ENCODE measurements around the gene HS6ST2. TPM values are rescaled to one million over a fixed set of nuclear protein-coding genes. Genes with fewer than 3 reads are reported as not detected.

The HS6ST2 gene
- polyA plus RNA-seq, 1 donor (not counting 4 experiments of a cell fraction or from before 2014, with no cell fraction given): 0.43 TPM

DNA sequence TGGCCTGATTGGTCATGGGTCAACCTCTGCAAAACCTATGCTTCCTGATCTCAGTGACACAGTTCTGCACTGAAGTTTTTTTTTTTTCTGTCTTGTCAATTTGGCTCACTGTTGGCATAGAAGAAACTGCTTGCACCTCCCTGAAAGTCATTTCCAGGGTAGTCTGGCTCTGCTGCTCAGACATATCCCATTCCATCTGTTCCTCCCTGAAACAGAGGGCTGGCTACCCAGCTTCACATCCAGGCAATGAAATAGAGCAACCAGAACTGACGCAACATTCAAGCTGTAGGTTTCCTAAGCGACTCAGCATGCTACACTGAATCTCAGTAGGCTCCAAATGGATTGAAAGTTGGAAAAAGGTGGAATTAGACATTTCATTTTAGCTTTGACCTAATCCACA is 292.8 kb downstream of the HS6ST2 start:
- no peak for FAIRE-seq
- H3K9ac ChIP-seq (ENCODE audit: control insufficient read depth, extremely low read depth, insufficient read depth, low read length): no peak overlapping the region
- no peak overlapping the region for H3K4me3 ChIP-seq (ENCODE audit: control insufficient read depth in 2 of 3, extremely low read depth in 1 of 3, insufficient read depth in 2 of 3, low read depth in 1 of 3, low read length in 3 of 3)
- dilution Hi-C loops (cut with MboI; ENCODE audit: extremely low pct_ligation_motif_present, low sequenced_read_pairs): no loop called here
- H3K4me1 ChIP-seq (ENCODE audit: control insufficient read depth, extremely low read depth, insufficient read depth, low read length): no peaks in the 10 kb centered on the region
- no peaks in the 10 kb centered on the region for H4K20me1 ChIP-seq (ENCODE audit: control insufficient read depth, extremely low read depth, insufficient read depth, low read length)
- H2AFZ ChIP-seq (ENCODE audit: control insufficient read depth, low read length): no peak overlapping the region
- H3K27ac ChIP-seq (ENCODE audit: control insufficient read depth, insufficient read depth, low read length): no peak overlapping the region
- H3K9me1 ChIP-seq (ENCODE audit: control insufficient read depth, extremely low read depth, insufficient read depth, low read length): no peaks in the 10 kb centered on the region
- H3K79me2 ChIP-seq (ENCODE audit: control insufficient read depth, insufficient read depth, low read length): no peaks in the 10 kb centered on the region
- TF ChIP-seq, protein P1, sequence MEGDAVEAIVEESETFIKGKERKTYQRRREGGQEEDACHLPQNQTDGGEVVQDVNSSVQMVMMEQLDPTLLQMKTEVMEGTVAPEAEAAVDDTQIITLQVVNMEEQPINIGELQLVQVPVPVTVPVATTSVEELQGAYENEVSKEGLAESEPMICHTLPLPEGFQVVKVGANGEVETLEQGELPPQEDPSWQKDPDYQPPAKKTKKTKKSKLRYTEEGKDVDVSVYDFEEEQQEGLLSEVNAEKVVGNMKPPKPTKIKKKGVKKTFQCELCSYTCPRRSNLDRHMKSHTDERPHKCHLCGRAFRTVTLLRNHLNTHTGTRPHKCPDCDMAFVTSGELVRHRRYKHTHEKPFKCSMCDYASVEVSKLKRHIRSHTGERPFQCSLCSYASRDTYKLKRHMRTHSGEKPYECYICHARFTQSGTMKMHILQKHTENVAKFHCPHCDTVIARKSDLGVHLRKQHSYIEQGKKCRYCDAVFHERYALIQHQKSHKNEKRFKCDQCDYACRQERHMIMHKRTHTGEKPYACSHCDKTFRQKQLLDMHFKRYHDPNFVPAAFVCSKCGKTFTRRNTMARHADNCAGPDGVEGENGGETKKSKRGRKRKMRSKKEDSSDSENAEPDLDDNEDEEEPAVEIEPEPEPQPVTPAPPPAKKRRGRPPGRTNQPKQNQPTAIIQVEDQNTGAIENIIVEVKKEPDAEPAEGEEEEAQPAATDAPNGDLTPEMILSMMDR (optimal IDR thresholded peaks at IDR 0.05 in 1 of 3, IDR thresholded peaks at IDR 0.05 in 1 of 3, conservative IDR thresholded peaks at IDR 0.05 in 1 of 3; ENCODE audit: extremely low read depth in 1 of 3, insufficient read depth in 2 of 3, low read length in 3 of 3): no peak
- no peak for TF ChIP-seq EZH2 (IDR thresholded peaks at IDR 0.05; ENCODE audit: low read length)
- no peak overlapping the region for H3K4me2 ChIP-seq (ENCODE audit: control insufficient read depth, extremely low read depth, insufficient read depth, low read depth, low read length)
- no peaks in the 10 kb centered on the region for H3K36me3 ChIP-seq (ENCODE audit: control insufficient read depth in 2 of 2, extremely low read depth in 1 of 2, insufficient read depth in 2 of 2, low read length in 2 of 2)
- no peaks in the 10 kb centered on the region for H3K27me3 ChIP-seq (ENCODE audit: control insufficient read depth, extremely low read depth, insufficient read depth, low read length)
- DNase-seq (ENCODE audit: low read depth, low spot score): no peak
- no peaks in the 10 kb centered on the region for H3K9me3 ChIP-seq (ENCODE audit: control insufficient read depth, low read depth, low read length)

DNA sequence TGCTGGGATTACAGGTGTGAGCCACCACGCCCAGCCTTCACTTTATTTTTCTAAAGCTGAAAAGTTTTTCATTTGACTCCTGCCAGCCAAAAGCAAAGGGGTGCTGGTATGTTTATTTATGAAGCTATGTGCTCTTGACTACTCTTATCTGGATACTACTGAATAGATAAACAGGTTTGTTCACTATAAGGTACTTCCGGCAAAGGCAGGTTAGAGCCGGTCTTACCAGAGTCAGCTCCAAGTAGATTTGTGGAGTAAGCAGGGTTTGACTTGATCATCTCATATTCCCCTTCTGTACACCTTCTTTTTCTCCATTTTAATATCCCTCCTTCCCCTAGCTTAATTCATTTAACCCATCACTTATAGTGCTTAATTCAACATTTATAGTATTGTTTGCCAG is 294.2 kb downstream of the HS6ST2 start:
- no peaks in the 10 kb centered on the region for H4K20me1 ChIP-seq (ENCODE audit: control insufficient read depth, extremely low read depth, insufficient read depth, low read length)
- H3K4me1 ChIP-seq (ENCODE audit: control insufficient read depth, extremely low read depth, insufficient read depth, low read length): no peaks in the 10 kb centered on the region
- no peak overlapping the region for H3K27ac ChIP-seq (ENCODE audit: control insufficient read depth, insufficient read depth, low read length)
- dilution Hi-C loops (cut with MboI; ENCODE audit: extremely low pct_ligation_motif_present, low sequenced_read_pairs): no loop called here
- H3K27me3 ChIP-seq (ENCODE audit: control insufficient read depth, extremely low read depth, insufficient read depth, low read length): no peaks in the 10 kb centered on the region
- no peaks in the 10 kb centered on the region for H3K9me1 ChIP-seq (ENCODE audit: control insufficient read depth, extremely low read depth, insufficient read depth, low read length)
- H3K9ac ChIP-seq (ENCODE audit: control insufficient read depth, extremely low read depth, insufficient read depth, low read length): no peak overlapping the region
- H3K79me2 ChIP-seq (ENCODE audit: control insufficient read depth, insufficient read depth, low read length): no peaks in the 10 kb centered on the region
- no peak overlapping the region for H2AFZ ChIP-seq (ENCODE audit: control insufficient read depth, low read length)
- no peak overlapping the region for H3K4me2 ChIP-seq (ENCODE audit: control insufficient read depth, extremely low read depth, insufficient read depth, low read depth, low read length)
- FAIRE-seq: no peak
- TF ChIP-seq EZH2 (IDR thresholded peaks at IDR 0.05; ENCODE audit: low read length): no peak
- TF ChIP-seq, protein P1 (optimal IDR thresholded peaks at IDR 0.05 in 1 of 3, IDR thresholded peaks at IDR 0.05 in 1 of 3, conservative IDR thresholded peaks at IDR 0.05 in 1 of 3; ENCODE audit: extremely low read depth in 1 of 3, insufficient read depth in 2 of 3, low read length in 3 of 3): no peak
- H3K36me3 ChIP-seq (ENCODE audit: control insufficient read depth in 2 of 2, extremely low read depth in 1 of 2, insufficient read depth in 2 of 2, low read length in 2 of 2): no peaks in the 10 kb centered on the region
- DNase-seq (ENCODE audit: low read depth, low spot score): no peak
- H3K4me3 ChIP-seq (ENCODE audit: control insufficient read depth in 2 of 3, extremely low read depth in 1 of 3, insufficient read depth in 2 of 3, low read depth in 1 of 3, low read length in 3 of 3): no peak overlapping the region
- H3K9me3 ChIP-seq (ENCODE audit: control insufficient read depth, low read depth, low read length): no peaks in the 10 kb centered on the region
